ENCODE measurements around the gene ZNF516. TPM values are rescaled to one million over a fixed set of nuclear protein-coding genes. Genes with fewer than 3 reads are reported as not detected.

The ZNF516 gene
- total RNA-seq, 6 experiments from 2014 or later: 10.2 to 16.0 (median 13.7) TPM

GRCh38 chr18:76392349-76392748 is 102.7 kb downstream of the ZNF516 start:
- H3K9me3 ChIP-seq: no peaks in the 10 kb centered on the region
- peaks cover 0 to 10% (median 5%) of the 10 kb centered on the region in 4 donors for H3K4me1 ChIP-seq
- intact Hi-C loops (cut with DNase I): no loop called here
- TF ChIP-seq CTCF (IDR thresholded peaks at IDR 0.05) (no peak), POLR2A (IDR thresholded peaks at IDR 0.05) (no peak)
- ATAC-seq (no peak), DNase-seq (peak in 2 of 3 donors; percentile 27 to 37)
- WGBS (ENCODE audit: insufficient coverage, low coverage, low lambda C conversion rate, missing lambda C conversion rate): 90% methylated on average over 4 of the region's 5 CpGs
- no peak overlapping the region for H3K27ac ChIP-seq
- H3K27me3 ChIP-seq: no peaks in the 10 kb centered on the region
- H3K4me3 ChIP-seq: no peak overlapping the region
- no peaks in the 10 kb centered on the region for H3K36me3 ChIP-seq

- Histone ChIP-seq H3K4me3 (no peak overlapping the region), H3K36me3 (no peaks in the 10 kb centered on the region), H3K27ac (no peak overlapping the region), H3K4me1 (peaks cover 0 to 10% (median 5%) of the 10 kb centered on the region in 4 donors), H3K9me3 (no peaks in the 10 kb centered on the region), H3K27me3 (no peaks in the 10 kb centered on the region)
- TF ChIP-seq CTCF (IDR thresholded peaks at IDR 0.05) (no peak), POLR2A (IDR thresholded peaks at IDR 0.05) (no peak)
- ATAC-seq (no peak), DNase-seq (peak in 1 of 3 donors; percentile 38)
- intact Hi-C loops (cut with DNase I): no loop called here
- WGBS (ENCODE audit: insufficient coverage, low coverage, low lambda C conversion rate, missing lambda C conversion rate): no CpG with 5 or more reads among the region's 19 CpGs
Observed at GRCh38 chr18:76391746-76392145, 103.3 kb downstream of the ZNF516 start.

- 58% methylated on average over 5 of the region's 9 CpGs for WGBS (ENCODE audit: insufficient coverage, low coverage, low lambda C conversion rate, missing lambda C conversion rate)
- ATAC-seq: peak in 3 of 4 donors; percentile 4 to 18 (median 7)
- H3K9me3 ChIP-seq: no peaks in the 10 kb centered on the region
- H3K4me1 ChIP-seq: peaks cover 0 to 10% (median 5%) of the 10 kb centered on the region in 4 donors
- no peak for TF ChIP-seq POLR2A (IDR thresholded peaks at IDR 0.05)
- TF ChIP-seq CTCF (IDR thresholded peaks at IDR 0.05): no peak
- DNase-seq: peak in 1 of 3 donors; percentile 49
- intact Hi-C loops (cut with DNase I): no loop called here
- H3K27me3 ChIP-seq: no peaks in the 10 kb centered on the region
- H3K27ac ChIP-seq: no peak overlapping the region
- no peaks in the 10 kb centered on the region for H3K36me3 ChIP-seq
- no peak overlapping the region for H3K4me3 ChIP-seq
Observed at GRCh38 chr18:76391038-76391437, 104.0 kb downstream of the ZNF516 start.

- Histone ChIP-seq H3K36me3 (no peaks in the 10 kb centered on the region), H3K9me3 (no peaks in the 10 kb centered on the region), H3K27ac (no peak overlapping the region), H3K4me1 (peaks cover 0 to 10% (median 5%) of the 10 kb centered on the region in 4 donors), H3K4me3 (no peak overlapping the region), H3K27me3 (no peaks in the 10 kb centered on the region)
- intact Hi-C loops (cut with DNase I): no loop called here
- DNase-seq (peak; percentile 51 to 66 (median 56)), ATAC-seq (peak; percentile 68 to 78 (median 76))
- TF ChIP-seq CTCF (IDR thresholded peaks at IDR 0.05): no peak
- no peak for TF ChIP-seq POLR2A (IDR thresholded peaks at IDR 0.05)
- 13% methylated on average over 5 of the region's 17 CpGs for WGBS (ENCODE audit: insufficient coverage, low coverage, low lambda C conversion rate, missing lambda C conversion rate)
Observed at GRCh38 chr18:76390452-76391035, 104.5 kb downstream of the ZNF516 start.
